COR-L47 (cell line): ENCODE measurements around the gene SPRR5.

Experiments used
- DNase-seq: peaks from one replicate; lab custom pipeline; 2025; lab: John Stamatoyannopoulos, UW

The SPRR5 gene

DNA sequence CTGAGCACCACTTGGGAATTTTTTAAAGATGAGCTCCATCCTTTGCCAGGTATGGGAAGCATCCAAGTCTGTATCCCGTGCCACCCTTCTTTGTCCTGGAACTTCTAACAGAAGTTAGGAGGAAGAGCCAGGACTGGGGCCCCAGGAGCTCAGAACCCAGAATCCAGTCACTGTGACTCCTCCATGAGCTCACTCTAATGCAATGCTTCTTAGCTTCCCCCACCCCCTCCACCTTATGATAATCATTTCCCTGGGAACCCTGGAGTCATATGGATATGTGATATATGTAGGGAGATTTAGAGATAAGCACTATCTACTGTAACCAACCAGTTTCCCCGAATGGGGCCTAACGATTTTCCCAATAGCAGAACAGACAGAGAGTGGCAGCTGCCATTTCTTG is 758 bp upstream of the SPRR5 start:
- no peak for DNase-seq

DNA sequence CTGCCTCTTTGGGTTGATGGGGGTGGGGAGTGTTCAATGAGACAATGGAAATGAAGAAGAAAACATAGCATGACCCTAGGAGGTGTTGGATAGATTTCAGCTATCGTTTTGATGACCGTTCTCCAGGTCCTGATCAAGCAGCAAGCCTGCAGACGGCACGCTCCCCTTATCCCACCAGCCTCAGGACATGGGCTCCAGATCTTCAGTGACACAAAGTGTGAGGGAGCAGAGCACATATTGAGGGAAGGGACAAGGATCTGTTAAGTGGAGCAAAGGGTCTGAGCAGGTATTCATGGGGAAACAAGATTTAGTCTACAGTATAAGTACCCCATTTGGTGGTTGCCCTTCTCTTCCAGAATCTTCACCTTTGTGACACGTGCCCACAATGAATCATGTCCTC is 4.7 kb downstream of the SPRR5 start:
- DNase-seq, result no peak

DNA sequence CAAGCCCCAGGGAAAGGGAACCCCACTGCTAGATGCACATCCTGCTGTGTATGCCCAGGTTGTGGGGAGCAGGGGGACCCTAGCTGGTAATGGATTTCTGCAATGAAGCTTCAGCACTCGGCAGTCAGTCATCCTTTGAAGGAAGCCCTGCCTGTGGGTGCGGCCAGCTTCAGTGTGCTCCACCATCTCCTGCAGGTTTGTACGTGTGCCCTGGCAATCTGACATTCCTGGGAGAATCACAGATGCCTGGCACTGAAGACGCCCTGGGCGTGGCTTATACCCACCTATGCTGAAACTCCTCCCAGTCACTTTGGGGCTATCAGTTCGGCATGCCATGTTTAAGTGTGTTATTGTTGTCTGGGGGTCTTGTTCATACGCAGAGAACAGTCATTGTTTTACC is 6.8 kb downstream of the SPRR5 start:
- no peak for DNase-seq

DNA sequence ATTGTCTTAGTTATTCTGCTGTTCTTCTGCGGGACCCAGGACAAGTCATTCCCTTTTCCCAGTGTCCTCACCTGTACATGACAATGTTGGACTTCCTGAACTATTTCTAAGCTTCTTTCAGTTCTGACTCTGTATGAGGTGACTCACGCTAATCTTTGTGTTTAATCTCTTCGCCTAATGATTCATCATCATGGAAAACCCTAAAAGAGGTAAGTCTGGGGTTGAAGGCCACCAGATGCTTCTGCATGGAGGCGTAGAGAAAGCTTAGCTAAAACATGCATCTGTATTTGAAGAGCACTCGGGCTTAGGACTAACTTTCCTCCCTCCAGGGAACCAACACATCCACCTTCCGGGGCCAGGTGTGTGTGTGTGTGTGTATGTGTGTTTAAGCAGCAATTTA is 7.4 kb downstream of the SPRR5 start:
- DNase-seq, result no peak

DNA sequence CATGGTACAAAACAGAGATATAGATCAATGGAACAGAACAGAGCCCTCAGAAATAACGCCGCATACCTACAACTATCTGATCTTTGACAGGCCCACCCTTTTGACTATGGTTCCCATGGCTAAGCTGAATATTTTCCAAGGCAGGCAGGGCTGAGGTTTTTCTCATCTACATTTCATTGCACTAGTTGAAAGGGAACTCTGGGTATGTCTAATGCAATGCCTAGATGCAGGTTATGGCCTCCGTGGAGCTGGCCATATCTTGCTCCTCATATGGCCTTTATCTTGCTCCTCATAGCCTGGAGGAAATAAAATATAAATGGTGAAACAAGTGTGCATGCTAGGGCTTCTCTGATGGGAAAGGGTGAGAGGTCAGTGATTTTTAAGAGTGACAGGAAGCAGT is 10.6 kb downstream of the SPRR5 start:
- no peak for DNase-seq

DNA sequence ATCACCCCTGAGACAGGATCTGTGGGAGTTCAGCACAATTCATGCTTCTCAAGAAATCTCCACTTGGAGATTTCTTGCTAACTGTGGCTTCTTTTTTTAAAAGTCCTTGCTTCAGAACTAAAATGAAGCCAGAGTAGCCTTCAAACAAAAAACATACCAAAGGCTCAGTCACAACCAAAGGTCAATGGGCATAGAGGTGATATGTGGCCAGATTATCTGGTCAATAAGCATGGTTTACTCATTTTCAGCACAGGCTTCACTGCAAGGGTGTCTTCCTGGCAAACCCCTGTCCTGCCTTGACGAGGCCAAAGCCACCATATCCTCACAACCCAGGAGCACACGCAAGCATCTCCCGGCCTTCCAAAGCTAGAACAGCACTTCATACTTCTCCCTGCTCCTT is 12.3 kb downstream of the SPRR5 start:
- DNase-seq, result no peak

DNA sequence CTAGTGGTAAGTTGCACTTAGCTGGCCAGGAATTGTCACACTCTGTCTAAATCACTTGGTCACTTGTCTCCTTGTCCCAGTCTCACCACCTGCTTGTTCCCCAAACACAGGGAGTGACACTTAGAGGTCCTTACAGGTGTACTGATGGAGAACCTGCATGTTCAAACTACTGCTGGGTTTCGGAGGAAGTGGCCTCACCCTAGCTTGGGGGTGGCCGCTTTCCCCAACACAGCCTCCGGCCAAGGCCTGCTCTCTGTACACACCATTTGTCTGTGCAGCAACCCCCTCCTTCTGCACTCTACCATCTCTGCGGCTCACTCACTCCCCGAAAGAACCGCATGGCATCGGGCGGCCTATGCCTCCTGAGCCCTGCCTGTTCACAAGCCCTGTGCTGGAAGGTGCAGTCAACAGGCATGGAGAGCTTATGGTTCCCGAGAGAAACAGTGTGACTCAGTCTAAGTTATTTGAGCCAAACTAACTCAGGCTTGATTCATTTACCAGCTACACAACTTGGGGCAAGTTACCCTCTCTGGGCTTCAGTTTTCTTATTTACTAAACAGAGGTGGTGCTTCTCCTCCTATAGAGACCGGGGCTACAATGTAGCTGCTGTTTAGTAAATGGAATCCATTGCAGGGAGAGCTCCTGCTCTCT is 12.9 kb downstream of the SPRR5 start:
- no peak for DNase-seq

DNA sequence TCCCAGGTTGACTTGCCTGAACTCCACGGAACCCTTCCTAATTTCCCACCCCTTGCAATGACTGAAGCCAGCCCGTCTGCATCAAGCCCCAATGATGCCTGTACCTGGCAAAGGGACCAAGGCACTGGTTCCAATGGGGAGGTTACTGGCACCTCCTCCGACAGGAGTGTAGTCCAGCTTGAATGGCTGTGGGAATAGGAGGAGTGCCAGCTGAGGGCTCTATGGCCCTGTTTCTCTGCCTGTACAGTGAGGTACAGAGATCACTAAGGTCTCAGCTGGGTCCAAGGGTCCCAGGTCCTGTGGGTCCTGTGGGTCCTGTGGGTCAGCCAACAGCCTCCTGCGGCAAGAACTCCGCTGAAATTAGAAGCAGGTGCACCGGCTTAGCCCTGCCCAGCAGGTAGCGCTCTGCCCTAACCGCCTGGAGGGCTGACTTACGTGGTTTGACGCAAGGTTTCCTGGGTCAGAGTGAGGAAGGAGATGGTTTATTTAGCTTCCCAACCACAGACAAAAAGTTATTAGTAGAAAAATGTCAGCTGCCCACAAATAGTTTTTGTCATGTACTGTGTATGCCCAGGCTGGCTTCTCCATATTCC is 13.5 kb downstream of the SPRR5 start:
- DNase-seq, result peak; percentile 12

DNA sequence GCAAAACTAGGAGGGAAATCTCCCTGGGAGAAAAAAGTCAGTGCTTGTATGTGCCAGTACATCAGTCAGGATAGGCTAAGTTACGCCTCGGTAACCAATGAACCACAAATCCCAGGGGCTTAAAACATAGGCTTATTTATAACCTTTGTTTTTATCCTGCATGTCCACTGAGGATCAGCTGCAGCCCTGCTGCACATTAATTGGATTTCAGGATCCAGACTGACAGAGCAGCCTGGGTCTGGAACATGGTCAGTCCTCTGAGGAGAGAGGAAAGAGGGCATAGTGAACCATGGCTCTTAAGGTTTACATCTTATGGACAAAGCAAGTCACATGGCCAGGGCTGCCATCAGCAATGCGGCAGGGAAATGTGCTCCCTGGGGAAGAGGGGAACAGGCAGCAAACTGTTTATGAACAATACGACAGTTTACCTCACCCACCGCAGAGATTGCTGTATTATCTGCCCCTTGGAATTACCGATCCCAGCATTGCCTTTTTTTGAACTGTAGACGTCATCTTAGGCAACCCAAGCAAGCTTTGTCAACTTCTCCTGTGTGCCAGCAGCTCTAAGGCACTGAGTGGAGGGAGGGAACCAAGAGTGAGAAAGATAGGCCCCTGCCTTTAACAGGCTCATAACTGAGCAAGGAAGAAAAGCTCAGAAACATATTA is 14.4 kb downstream of the SPRR5 start:
- no peak for DNase-seq

DNA sequence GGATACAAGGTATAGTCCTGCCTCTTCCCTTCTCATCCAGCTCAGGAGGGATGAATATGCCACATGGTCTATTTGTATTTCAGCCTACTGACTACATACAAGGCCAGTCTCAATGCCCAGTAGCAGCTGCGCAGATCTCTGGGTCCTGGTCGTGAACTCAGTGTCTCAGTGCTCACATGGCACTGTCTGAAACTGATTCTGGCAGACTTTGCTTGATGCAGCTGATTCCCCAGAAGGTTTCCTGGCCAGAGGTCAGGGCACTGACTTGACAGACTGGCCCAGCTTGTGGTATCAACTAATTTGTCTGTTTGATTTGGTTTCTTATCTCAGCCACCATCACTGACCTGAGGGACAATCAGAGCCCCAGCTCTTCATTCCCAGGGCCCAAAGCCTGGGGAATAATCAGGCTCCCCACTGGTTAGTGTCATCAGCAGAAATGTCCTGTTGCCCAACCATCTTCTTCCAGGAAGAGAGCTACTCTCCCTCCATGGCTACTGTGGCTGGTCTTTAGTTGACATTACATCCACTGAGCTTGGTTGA is 15.9 kb downstream of the SPRR5 start:
- DNase-seq, result no peak

DNA sequence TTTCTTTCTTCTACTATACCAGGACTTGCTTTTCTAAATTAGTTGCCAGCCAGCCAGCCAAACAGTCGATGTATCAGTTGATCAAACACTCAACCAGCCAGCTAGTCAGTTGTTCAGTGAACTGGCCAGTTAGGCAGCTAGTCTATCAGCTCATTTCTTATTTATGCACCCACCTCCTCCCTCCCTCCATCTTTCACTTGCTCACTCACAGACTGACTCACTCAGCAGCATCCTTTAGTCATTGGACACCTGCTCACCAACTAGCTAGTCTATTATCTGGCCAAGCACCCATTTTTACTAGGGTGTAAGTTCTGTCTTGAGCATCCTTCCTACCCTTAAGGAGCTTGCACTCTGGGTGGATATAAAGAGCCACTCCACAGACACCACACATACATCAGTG is 17.5 kb downstream of the SPRR5 start:
- no peak for DNase-seq

DNA sequence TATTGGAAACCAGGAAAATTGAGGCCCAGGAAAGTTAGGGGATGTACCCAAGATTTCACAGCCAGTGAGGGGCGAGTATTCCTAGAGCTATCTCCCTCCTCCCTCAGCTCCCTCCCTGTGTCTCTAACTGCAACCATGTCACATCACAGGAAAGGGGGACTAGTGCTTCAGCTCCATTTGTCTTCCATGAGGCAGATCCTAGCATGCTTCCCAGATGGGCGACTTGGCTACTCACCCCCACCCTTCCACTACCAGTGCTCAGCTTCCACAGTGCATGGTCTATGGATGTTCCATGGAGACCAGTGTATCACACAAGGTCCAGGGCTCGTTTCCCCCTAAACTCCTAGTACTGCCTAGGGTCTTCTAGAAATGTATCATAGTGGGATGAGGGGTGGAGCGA is 18.8 kb downstream of the SPRR5 start:
- DNase-seq, result no peak

DNA sequence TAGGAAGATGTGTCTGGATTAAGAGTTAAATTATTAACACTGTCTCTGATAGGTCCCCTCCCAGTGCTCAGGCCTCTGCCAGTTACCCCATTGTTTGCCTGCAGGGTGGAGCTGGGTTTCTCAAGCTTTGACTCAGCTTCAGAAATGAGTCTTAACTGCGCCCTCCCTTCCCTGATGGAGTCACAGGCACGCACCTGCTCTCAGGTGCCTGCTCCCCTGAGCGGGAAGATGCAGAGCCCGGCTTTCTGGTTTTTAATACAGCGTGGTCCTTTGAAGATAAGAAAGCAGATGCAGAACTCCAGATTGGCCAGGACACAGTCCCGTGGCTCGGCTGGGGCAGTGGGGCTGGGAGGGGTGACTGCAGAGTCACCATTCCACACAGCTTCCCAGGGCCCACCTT is 20.2 kb downstream of the SPRR5 start:
- no peak for DNase-seq

DNA sequence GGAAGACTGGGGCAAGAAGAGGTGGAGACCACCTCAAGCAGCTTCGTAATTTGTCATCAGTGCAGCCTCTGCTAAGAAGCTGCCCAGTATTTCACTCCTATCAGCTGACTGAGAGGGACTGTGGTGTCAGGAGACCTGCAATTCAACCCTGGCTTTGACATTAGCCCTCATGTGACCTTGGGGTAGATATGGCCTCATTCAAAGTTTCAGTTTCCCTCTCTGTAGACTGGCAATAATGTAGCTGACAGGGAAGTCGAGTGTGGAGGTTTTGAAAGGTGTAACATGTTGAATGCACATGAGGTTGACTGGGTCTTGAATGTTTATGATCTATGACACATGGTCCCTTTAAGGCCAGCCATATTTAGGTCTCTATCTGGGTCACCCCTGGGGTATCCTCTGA is 21.2 kb downstream of the SPRR5 start:
- DNase-seq, result no peak

DNA sequence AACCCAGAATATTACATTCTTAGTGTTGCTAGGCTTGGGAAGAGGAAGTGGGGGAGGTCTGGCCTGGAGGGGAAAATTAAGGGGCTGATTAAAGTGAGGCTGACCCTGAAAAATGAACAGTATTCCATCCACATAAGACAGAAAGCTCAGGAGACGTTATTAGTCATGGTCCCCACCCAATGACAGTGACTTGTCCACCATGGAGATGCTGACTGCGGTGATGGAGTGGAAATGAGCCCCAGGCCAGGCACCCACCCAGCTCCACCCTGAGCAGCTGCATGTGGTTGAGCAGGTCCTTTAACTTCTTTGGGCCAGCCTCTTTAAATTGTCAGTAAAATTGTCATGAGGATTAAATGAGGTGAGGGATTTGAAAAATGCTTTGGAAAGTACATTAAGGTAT is 22.0 kb downstream of the SPRR5 start:
- DNase-seq, result no peak

DNA sequence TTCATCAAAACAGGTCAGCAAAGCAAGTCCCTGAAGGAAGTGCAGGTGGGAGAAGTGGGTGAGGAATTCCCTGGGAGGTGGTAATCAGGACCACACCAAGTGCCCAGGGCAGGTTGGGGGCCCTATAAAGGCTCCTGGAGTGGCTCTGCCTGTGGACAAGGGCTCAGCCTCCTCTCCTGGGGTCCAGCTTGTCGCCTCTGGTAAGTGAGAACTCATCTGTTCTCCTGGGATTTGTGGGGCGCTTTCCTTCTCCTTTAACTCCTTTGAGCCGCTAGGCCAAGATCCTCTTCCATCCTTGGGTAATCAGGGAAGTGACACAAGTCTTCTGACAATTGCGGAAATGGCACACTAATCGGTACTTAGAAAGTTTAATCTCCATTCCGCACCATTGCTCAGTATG is 23.5 kb downstream of the SPRR5 start, which contains the start of gene SPRR4:
Gene SPRR4 (plus strand): TSS at position 154 of the 400 bp plus-strand sequence. CDS start 1,243 bp downstream, outside the sequence.
- no peak for DNase-seq

DNA sequence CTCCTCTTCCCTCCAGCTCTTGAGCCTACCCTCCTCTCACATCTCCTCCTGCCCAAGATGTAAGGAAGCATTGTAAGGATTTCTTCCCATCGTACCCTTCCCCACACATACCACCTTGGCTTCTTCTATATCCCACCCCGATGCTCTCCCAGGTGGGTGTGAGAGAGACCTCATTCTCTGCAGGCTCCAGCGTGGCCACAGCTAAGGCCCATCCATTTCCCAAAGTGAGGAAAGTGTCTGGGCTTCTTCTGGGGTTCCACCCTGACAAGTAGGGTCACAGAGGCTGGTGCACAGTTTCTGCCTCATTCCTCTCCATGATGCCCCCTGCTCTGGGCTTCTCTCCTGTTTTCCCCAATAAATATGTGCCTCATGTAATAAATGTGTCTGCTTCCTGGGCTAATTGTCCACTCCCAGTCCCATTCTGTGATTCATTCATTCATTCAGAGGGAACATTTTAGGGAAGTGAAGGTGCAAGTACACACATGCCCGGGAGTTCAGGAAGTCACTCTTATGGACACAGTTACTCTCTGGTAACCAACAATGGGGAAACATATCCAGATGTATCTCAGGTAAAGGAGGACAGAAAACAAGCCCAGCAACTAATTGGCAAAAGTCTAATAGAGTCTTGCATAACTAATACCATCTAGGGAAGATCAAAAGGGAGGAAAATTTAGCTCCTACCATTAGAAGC is 25.3 kb downstream of the SPRR5 start:
- DNase-seq, result no peak

DNA sequence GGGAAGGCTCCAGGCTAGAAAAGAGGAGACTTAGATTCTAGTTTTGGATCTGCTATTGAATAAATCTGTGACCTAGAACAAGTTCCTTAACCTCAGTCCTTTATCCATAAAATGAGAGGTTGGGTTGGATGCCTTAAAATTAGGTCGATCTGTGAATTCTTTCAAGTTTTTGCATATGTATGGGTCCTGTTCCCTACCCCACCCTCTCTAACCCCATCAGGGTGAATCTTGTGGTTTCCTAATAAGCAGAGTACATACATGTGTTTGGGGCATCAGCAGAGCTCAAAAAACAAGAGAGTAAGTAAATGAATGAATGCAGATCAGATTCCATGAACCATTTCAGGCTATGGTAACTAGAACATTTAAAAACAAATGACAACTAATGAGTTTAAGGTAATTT is 29.7 kb downstream of the SPRR5 start:
- no peak for DNase-seq

DNA sequence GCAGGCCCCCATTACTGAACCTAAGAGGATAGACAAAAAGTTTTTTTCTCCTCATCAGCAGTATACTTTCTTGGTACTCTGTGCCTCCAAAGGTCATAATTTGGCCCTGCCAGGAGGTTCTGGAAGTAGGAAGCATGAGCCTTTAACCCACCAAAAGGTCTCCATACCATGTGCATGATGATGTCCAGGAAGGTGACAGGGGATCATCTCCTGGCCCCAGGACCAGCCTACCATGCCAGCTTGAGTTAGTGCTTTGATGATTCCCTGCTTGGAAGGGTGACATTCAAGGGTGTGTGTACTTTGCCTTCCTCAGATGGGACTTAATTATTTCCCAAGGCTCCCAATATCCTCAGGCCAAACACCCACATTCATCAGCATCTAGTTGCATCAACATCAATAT is 30.6 kb downstream of the SPRR5 start:
- no peak for DNase-seq

DNA sequence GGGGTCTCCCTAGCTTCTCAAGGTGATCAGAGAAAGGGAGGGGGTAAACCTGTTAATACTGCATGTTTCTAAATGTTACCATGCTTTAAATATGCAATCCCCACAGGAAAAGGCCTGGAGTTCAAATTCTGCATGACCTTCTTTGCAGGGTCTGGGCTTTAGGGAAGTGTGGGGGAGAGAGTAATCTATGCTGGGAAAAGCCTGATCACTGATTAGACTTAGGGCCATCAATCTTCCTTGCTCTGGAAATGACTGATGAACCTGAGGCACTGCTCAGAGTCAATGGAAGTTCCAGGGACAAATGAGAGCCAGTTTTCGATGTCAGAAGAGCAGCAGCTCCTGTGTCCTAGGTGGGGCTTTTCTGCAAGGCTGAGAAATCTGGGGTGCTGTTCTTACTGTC is 33.7 kb downstream of the SPRR5 start:
- DNase-seq, result no peak

DNA sequence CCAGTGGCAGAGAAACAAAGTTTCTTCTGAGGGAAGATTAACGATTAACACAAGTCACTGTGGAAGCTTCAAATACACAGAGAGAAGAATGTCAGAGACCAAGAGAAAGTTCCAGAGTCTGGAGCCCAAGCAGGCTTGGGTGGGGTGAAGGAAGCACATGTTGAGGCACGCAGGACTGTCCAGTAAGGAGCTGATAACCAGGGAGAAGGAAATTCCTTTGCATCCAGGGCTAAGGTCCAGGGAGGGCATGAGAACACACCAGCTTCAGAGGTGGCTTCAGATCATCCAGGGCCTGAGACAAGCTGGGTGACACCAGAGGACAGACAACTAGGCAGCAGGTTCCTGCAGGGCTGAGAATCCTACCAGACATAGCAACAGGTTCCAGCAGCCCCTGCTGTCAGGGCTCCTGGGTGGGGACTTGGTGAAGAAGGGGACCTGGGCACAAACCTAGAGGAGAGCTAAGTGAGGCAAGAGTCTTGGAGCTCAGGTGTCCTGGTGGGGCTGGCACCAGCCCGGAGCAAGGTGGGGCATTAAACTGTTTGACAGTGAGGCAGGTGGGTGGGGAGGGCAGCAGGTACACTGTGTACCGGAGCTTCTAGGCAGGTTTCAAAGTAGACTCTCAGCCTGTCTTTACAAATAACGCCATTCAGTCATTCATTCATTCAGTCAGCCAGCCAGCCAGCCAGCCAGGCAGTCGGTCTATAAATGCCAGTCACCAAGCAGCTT is 34.3 kb downstream of the SPRR5 start:
- DNase-seq, result no peak

DNA sequence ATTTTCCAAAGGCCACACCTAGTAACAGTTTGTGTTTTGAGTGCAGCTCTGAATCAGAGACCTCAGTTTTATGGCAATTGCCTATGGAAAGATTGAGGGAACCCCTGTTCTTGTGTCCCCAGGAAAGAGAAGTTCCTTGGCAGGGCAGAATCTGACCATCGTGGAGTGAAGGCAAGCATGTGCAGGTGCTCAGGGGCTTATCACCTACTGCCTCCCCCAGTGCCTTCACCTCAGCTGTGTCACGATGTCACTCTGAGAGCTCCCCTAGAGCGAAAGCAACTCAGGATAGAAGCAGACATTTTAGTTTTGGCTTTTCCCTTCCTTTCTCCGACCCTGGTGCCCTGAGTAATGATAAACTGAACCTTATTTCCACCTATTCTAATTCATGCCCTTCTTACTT is 35.1 kb downstream of the SPRR5 start:
- DNase-seq, result no peak
